GM19035 (cell line): ENCODE results near the gene CTNNBIP1.
"Not testable (repeated sequence)": the region's sequence is repeated elsewhere in the genome, so short reads cannot be mapped to it uniquely, and the experiment has no call there.

Experiments used
- ATAC-seq: cut with Tn5 transposase; IDR thresholded peaks from one replicate; pipeline ENCODE4 v1.9.1; 2021; ENCODE audit not compliant: unreplicated experiment

CTNNBIP1 gene, protein sequence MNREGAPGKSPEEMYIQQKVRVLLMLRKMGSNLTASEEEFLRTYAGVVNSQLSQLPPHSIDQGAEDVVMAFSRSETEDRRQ

DNA sequence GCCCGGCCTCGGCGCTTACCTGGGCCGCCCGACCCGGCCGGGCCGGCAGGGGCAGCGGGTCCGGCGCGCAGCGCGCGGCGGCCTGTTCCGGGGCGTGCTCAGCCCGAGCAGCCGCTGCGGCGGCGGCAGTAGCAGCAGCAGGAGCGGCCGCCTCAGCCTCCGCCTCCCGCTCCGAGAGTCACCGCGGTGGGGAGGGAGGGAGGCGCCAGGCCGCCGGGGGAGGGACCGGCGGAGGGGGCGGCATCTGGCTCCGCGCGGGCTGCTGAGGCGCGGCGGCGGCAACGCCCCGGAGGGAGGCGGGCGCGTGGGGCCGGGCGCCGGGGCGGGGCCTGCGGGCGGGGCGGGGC is at the start of gene CTNNBIP1:
Gene CTNNBIP1, minus strand, starts transcription at position 194 of the 347 bp plus-strand sequence. CDS start 38,205 bp downstream, outside the sequence.
- ATAC-seq = peak; percentile 75

DNA sequence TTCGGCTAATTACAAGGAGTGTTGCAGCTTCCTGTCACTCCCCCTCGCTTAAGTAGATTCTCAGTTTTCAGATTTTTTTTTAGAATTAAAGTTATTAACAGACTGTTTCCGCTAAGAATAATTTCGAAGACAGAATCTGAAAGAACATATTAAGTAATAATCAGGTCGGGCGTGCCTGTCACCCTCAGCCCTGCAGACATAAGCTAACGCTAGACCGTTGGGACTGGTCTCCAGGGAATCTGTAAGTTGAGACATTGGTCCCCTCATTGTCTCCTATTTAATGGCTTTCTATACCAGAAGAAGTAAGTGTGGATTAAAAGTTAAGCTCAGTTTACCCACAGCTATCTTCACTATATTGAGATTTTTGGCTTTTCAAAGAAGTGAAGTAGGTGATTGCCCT is 47.7 kb upstream of the CTNNBIP1 start:
- no peak for ATAC-seq

DNA sequence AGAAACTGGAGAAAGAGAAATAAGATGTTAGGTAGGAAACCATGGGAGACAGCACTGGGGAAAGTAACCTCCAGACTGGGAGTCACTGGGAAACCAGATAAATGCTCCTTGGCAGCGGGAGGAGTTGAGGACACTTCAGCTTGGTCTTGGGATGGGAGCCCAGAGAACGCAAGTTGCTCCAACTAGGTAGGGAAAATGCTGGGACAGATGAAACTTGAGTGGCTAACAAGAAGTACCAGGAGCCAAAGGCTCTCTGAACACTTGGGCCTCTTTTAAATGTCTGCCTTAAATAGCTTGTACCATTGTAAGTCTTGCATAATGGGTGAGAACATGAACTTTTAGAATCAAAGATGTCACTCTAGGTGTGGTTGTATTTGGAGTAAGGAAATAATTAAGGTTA is 36.2 kb upstream of the CTNNBIP1 start:
- no peak for ATAC-seq

DNA sequence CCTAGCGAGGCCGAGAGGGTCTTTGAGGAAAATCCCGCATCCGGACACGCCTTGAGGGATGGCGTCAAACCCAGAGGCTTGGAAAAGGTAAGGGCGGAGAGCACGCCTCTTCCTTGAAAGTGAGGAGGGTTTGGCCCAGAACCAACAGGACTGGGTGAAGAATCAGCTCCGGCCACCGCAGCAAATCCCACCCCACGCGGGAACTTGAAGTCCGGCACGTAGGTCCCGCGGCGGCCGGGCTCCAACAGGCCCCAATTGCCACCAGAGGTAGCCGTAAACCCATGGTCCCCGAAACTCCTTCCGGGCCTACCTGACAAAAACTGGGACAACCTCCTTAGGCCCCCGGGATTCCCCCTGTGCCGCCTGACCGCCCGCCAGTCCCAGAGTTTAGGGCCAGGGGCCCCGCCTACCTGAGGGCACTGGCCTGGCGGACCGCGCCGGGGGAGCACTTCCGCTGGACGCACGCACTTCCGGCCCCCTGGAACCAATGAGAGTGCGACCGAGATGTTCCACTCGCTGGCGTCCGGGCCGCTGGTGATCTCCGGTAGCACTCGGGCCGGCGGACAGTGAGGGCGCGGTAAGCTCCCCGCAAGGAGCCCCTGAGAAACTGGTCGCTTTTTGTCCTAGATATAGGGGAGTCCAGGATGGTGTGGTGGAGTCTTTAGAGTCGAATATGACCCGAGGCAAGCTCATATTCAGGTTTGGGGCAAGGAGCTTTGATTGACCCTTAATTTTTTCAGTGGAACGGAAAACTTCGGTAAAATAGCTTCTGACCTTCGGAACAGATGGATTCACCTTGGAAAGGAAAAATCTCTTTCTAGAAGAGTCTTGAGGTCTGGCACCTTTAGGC is 33.1 kb upstream of the CTNNBIP1 start, which contains the start of the genes LZIC and NMNAT1:
Gene LZIC, minus strand, starts transcription at position 453 of the 850 bp plus-strand sequence. CDS start 6,772 bp downstream, outside the sequence.
Gene NMNAT1, plus strand, starts transcription at position 537 of the 850 bp plus-strand sequence. CDS start 28,599 bp downstream, outside the sequence.
- peak; percentile 94 for ATAC-seq

DNA sequence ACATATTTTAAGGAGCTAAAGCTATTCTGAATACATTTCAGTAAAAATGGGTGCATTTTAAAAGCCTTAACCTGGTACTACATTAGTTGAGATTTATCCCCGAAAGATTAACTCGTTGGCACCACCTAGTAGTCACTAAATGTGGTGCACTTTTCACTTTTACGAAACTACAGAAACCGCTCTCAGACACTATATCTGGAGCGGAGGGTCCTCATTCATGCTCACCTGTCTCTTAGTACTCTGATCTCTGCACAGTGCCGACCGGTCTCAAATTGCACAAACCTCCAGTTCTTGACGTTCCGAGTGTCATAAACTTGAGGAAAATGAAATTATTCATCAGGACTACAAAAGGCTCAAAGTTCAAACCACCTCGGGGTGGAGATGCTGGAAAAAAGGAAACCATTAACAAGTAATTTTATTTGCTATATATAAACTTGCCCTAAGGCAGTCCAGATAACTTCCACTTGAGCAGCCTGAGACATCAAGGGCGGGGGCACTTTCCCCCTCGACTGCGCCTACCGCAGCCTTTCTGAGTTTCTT is 32.4 kb upstream of the CTNNBIP1 start:
- peak; percentile 39 for ATAC-seq

DNA sequence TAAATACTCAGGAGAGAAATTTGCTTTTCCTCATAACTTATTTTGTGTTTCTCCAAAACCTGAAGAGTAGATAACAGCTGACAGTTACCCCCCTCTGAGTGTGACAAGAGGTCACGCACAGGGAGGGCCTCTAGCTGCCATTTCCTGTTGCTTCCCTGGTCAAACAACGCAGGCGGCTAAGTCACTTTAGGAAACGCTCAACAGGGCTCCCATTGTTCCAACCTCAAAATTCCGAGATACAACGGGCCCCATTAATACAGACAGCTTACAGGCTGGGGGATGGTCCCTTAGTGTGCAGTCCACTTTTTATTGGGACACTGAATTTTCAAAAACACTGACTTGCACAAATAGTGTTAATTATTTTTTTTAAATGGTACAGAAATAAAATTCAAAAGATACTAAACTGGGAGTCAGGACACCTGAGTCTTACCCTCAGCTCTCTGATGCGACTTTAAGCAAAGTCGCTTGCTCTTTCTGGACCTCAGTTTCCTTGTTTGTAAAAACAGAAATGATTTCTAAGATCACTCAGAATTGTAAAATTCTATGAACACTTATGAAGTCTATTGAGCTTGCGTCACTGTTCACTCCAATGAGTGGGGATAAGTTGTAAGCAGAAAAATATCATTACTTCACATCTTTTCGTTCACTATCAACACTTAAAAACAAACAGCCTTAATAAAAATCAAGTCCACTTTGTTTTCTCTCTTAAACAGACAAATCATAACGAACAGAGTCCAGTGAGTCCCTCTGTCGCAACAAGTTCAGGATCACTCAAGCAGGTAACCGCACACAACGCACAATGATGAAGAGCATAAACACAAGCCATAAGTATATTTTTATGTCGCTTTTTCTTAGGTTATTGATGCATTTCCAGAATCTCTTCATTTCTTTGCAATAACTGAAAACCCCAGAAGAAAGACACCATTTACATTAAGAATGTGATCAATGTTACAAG is 19.6 kb upstream of the CTNNBIP1 start:
- no peak for ATAC-seq

DNA sequence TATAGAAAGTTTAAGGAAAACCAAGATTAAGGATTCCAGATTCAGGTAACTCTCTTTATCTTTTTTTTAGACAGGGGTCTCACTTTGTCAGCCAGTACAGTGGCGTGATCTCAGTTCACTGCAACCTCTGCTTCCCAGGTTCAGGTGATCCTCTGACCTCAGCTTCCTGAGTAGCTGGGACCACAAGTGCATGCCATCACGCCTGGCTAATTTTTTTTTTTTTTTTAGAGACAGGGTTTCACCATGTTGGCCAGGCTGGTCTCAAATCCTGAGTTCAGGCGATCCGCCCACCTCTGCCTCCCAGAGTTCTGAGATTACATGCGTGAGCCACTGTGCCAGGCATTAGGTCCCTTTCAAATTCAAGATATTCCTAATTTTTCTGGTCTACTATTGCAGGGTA is 17.2 kb upstream of the CTNNBIP1 start:
- no peak for ATAC-seq

DNA sequence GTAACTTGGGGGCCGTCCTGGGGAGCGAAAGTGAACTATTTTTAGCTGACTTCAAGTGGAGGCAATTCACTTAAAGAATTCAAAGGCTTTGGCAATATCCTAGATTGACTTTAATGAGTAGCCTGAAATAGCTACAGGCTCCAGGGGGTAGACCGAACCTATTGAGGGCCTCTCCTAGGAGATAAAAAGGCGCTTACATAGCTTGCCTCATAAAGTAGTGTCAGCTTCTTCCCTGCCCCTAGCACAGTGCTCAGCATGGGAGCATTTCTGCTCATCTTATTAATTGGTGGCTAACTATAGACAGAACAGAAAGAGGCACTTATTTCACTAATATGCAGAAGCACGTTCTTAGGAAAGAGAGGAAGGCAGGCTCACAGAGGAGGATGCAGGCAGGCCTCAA is 12.3 kb upstream of the CTNNBIP1 start:
- no peak for ATAC-seq

DNA sequence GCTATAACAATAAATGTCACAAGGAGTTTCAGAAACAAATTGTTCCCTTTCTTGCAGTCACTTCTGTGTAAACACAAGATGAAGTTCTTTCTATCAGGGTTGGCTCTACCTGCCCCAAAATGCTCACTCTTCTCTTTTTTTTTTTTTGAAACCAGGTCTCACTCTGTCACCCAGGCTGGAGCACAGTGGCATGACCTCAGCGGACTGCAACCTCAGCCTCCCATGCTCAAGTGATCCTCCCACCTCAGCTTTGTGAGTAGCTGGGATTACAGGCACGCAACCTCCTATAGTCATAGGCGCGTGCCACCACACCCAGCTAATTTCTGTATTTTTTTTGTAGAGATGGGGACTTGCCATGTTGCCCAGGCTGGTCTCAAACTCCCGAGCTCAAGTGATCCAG is 10.5 kb upstream of the CTNNBIP1 start:
- ATAC-seq = no peak

DNA sequence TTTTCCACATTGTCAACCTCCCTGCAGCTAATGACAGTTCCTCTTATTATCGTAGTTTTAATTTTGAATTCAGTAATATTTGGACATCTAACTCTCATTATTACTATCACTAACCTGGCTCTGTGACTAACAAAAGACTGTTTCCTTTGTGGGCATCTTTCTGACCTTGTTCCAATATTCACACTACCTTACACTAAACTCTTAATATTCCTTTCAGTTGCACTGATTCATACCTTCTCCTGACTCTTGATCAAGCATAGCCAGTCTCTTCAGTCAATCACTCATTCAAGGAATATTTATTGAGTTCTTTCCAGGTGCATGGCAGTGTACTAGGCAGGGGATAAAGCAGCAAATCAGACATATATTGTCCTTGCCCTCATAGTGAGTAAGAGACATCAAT is 7.8 kb upstream of the CTNNBIP1 start:
- ATAC-seq = no peak

DNA sequence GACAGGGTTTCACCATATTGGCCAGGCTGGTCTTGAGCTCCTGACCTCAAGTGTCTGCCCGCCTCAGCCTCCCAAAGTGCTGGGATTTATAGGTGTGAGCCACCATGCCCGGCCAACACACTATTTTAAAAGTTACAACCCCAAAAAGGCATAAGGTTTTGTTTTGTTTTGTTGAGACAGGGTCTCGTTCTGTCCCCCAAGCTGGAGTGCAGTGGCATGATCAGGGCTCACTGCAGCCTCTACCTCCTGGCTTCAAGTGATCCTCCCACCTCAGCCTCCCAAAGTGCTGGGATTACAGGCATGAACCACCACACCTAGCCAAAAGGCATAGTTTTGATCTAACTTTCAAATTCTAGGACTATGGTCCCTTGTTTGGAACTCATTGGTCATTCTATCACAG is 7.4 kb upstream of the CTNNBIP1 start:
- ATAC-seq = not testable (repeated sequence)

DNA sequence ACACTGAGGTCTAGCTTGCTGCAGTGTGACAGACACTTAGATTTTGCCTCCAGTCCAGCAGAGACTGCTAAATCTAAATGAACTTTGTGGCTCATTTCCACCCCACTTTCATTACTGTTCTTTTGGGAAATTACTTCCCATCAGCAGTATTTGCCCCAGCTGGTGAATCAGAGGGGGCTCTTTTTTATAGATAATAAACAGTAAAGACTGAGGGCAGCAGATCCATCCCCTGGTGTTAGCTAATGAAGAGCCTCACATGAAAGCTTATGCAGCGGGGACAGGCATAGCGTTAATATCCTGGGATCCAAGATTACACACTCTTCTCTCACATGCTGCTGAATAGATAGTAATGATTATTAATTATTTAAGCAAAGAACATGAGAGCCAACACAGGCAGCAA is 6.4 kb upstream of the CTNNBIP1 start:
- no peak for ATAC-seq

DNA sequence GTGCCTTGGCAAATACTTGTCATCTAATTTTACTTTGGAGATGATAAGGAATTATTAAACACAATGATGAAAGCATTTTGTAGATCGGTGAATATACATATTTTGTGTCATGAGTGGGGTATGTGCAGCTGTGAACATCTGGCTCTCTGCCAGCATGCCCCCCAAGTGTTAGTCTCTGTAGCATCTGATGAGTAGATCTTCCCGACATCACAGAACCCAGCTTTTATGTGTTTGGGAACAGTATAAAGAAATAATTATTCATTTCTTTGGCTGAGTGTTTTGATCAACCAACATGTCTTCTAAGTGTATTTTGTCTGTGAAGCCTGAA is 4.5 kb upstream of the CTNNBIP1 start:
- ATAC-seq = no peak

DNA sequence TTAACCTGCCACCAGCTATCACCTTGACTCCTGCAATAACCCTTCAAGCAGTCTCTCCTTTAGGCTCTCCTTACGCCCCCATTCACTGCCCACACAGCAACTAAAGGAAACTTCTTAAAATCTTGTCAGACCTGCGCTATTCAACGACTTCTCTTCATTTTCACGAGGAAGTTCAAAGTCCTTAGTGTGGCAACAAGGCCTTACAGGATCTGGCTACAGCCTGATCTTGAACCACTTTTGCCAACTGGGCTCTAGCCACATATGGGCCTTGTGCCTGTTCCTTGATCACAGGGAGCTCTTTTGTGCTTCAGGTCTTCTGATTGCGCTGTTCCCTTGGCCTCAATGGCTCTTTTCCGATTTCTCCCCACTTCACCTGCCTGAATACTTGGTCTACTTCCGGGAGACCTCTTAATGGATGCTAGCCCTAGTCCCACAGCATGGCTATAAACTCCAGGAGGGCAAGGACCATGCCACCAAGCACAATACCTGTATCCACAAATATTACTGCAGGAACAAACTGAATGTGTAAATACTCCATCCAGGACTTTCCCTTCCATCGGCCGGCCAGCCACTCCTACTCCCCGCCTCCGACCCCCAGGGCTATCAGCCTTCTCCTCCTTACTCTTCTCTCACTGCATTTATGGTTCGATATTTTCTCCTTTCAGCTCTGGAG is 2.3 kb upstream of the CTNNBIP1 start:
- ATAC-seq = no peak

DNA sequence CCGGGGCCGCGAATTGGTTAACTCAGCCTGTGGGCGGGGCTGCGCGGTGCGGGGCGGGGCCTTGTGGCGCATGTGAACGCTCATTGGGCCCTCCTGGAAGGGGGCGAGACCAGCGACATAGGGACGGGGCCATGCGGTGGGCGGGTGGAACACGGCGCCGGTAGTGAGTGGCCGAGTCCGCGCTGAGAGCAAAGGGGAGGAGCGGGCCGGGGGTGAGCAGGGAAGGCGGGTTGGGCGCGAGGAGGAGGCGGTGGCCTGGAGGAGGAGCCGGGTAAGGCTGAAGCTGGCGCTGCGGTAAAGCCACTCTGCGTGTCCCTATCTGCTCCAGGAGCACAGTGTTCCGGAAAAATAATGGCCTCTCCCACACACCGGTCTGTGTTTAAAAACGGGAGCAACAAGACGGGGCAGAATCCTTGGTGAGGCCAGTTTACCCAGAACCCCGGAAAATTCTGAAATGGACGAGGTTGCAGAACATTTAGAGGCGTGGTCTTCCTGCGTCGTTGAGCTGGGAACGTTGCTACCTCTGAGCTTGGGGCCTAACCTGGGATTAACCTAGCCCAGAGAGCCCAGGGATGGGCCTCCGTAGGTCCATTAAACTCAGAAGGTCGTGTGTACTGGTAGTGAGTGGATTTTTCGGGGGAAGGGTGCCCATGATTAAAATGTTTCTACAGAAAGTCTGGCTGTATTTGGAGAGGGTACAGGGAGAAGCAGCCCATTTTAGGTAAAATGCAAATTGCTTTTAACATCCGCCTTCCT is 532 bp upstream of the CTNNBIP1 start:
- peak; percentile 95 for ATAC-seq

DNA sequence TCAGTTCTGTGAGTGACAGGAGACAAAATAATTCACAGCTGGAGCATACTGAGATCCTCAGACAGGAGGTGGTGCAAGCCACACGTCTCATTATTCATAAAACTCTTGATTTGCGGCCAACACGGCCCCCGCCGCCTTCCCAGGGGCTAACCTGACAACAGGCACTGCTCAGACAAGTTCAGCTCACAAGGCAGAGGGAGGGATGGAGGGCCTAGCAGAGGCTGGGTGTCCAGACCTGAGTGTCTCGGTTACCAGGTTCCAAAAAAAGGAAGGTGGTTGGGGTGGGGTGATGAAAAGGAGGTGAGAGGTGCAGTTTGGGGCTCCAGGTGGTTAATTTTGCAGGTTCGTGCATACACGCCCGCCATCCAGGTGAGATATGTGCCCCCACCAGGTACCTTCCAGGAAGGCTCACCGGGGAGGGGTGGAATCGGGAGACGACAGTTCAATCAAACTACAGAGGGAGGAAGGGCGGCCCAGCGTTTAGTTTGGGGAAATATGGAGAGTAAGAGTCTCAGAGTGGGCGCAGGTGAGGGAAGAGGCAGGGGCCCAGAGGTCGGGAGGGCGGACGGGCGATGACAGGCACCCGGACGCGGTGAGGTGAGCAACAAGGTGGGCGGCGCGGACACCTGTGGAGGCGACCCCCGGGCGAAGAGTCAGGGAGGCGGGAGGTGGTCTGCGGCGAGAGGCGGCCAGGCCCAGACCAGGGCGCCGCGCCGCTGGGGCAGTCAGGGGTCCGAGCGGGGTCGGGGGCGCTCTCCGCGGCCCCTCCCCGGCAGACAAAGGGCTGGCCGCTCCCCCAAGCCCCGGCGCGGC is 629 bp downstream of the CTNNBIP1 start:
- ATAC-seq = peak; percentile 4

DNA sequence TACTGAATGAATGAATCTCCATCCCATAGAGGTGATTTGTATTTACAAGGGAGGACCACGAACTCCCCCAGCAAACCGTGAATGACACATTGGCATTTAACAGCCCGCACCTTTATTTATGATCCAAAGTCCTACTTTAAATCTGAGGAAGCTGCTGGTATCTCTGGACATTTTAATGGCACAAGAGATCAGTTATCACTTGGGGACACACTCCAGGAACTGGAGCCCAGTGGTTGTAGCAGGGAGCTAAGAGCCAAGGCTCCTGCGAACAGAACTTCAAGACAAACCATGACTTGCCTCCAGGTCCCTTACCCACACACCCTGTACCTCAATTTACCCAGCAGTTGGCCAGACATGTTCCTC is 1.2 kb downstream of the CTNNBIP1 start:
- no peak for ATAC-seq

DNA sequence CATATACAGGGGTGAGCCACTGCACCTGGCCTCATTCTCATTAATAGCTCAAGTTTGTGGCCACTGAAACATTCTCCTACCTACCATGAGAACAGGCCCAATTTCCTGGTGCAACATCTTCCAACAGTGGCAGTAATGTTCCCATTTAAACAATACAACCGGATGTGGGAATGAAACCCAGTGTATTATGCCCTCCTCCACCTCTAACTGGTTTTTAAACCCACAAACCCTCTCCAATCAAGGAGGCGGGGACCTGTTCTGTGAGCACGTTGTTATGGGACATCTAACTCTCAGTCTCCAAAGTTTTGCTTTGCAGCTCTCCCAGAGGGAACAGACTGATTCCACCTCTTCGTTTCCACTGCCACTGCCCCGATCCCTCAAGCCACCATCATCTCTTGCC is 2.6 kb downstream of the CTNNBIP1 start:
- ATAC-seq = no peak

DNA sequence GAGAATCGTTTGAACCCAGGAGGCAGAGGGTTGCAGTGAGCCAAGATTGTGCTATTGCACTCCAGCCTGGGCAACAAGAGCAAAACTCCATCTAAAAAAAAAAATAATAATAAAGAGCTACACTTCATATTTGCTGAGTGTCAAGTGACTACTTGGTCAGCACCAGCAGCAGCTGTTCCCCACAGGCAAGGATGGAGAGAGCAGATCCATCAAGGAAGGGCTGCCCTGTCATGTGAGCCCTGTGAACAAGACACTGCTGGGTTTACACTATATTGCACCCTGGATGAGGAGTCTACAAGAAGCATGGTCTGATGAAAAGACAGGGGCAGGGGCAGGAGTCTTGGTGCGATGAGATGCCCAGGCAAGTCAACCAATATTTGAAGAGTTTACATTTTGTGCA is 3.6 kb downstream of the CTNNBIP1 start:
- ATAC-seq = no peak
